SU-DHL-6 (cell line): Measurements from ENCODE around the gene PPP1R3E.

Experiments
- H2AFZ ChIP-seq: fragments of 200-600 bp; sonication (generic); 2 replicates; pipeline ENCODE4 v1.6.1; 2014; ENCODE audit warnings: low read depth, mild to moderate bottlenecking, moderate library complexity, mixed read lengths, antibody characterized with exemption, low read length; ENCODE audit not compliant: severe bottlenecking
- H3F3A ChIP-seq: fragments of 200-600 bp; shearing (Covaris generic); 2 replicates; pipeline ENCODE4 v1.6.0; 2016; ENCODE audit warnings: antibody characterized with exemption, mild to moderate bottlenecking; ENCODE audit not compliant: insufficient read depth
- H3K27ac ChIP-seq: fragments of 200-600 bp; sonication (generic); 2 replicates; pipeline ENCODE4 v1.5.1; 2016; ENCODE audit warnings: low read depth, mild to moderate bottlenecking, low read length, moderate library complexity, mixed read lengths
- H3K27me3 ChIP-seq: fragments of 200-600 bp; sonication (generic), shearing (Covaris generic); 2 replicates; pipeline ENCODE4 v1.6.0; 2014; ENCODE audit warnings: mild to moderate bottlenecking, low read length
- H3K36me3 ChIP-seq: fragments of 200-600 bp; sonication (generic); 2 replicates; pipeline ENCODE4 v1.6.1; 2014; ENCODE audit warnings: mild to moderate bottlenecking, low read length, mixed read lengths
- H3K4me2 ChIP-seq: fragments of 300-600, 200-600 bp; shearing (Covaris generic), sonication (generic); 2 replicates; pipeline ENCODE4 v1.6.0; 2014; ENCODE audit warnings: low read length, low read depth, mild to moderate bottlenecking; ENCODE audit not compliant: poor library complexity, severe bottlenecking
- H3K4me3 ChIP-seq: fragments of 200-600 bp; sonication (generic); 2 replicates; pipeline ENCODE4 v1.5.1; 2014; ENCODE audit warnings: antibody characterized with exemption, low read length, mild to moderate bottlenecking, mixed read lengths; ENCODE audit not compliant: insufficient read depth, poor library complexity, severe bottlenecking
- H3K79me2 ChIP-seq: fragments of 200-600 bp; sonication (generic); 2 replicates; pipeline ENCODE4 v1.6.1; 2014; ENCODE audit warnings: mild to moderate bottlenecking, low read length, moderate library complexity; ENCODE audit not compliant: insufficient read depth
- H3K9ac ChIP-seq: fragments of 200-600 bp; sonication (generic); 2 replicates; pipeline ENCODE4 v1.7.0; 2014; ENCODE audit warnings: mild to moderate bottlenecking, low read length
- H3K9me2 ChIP-seq: fragments of 200-600 bp; sonication (generic); replicated peaks from 2 replicates; pipeline ENCODE4 v1.6.1; 2014; ENCODE audit warnings: low read length; ENCODE audit not compliant: insufficient read depth
- H3K9me3 ChIP-seq: fragments of 200-600 bp; sonication (generic); 2 replicates; pipeline ENCODE4 v1.6.1; 2014; ENCODE audit warnings: low read length, mixed read lengths; ENCODE audit not compliant: insufficient read depth
- H4K20me1 ChIP-seq: fragments of 200-600 bp; sonication (generic); 2 replicates; pipeline ENCODE4 v1.6.1; 2014; ENCODE audit warnings: low read depth, mild to moderate bottlenecking, antibody characterized with exemption, low read length, moderate library complexity, mixed read lengths
- CTCF ChIP-seq: fragments of 200-600 bp; sonication (generic); IDR thresholded peaks from one replicate; pipeline ENCODE4 v1.5.1; 2017; ENCODE audit warnings: antibody characterized with exemption, mild to moderate bottlenecking, low read length, moderate library complexity; ENCODE audit not compliant: insufficient read depth, poor library complexity, severe bottlenecking
- EZH2phosphoT487 ChIP-seq: fragments of 200-600 bp; sonication (generic), shearing (Covaris generic); conservative IDR thresholded peaks from 2 replicates; pipeline ENCODE4 v1.6.1; 2018; ENCODE audit warnings: mild to moderate bottlenecking, antibody characterized with exemption, low read length, moderate library complexity, mixed read lengths

PPP1R3E gene

GRCh38 chr14:23345987-23346692 is 43.5 kb upstream of the PPP1R3E start:
- Histone ChIP-seq H3K9me3 (no peaks in the 10 kb centered on the region), H3K79me2 (no peaks in the 10 kb centered on the region), H2AFZ (no peak overlapping the region), H3K9ac (no peak overlapping the region), H3K27me3 (no peaks in the 10 kb centered on the region), H3K36me3 (no peaks in the 10 kb centered on the region), H3K9me2 (no peaks in the 10 kb centered on the region), H3K27ac (no peak overlapping the region), H3K4me3 (no peak overlapping the region), H3F3A (no peaks in the 10 kb centered on the region), H3K4me2 (no peak overlapping the region), H4K20me1 (no peaks in the 10 kb centered on the region)
- no peak for TF ChIP-seq EZH2phosphoT487
- no peak for TF ChIP-seq CTCF

- no peak overlapping the region for H3K4me3 ChIP-seq
- no peak overlapping the region for H2AFZ ChIP-seq
Measured at GRCh38 chr14:23344481-23344880, 41.8 kb upstream of the PPP1R3E start.

GRCh38 chr14:23339506-23340268 is 37.0 kb upstream of the PPP1R3E start:
- TF ChIP-seq CTCF (no peak), EZH2phosphoT487 (no peak)
- Histone ChIP-seq H3K79me2 (no peaks in the 10 kb centered on the region), H3K36me3 (no peaks in the 10 kb centered on the region), H3K27ac (no peak overlapping the region), H3K9me2 (no peaks in the 10 kb centered on the region), H3K9me3 (peaks cover 23% of the 10 kb centered on the region; the same call in 1 of the 2 replicates), H3K4me2 (no peak overlapping the region), H3F3A (no peaks in the 10 kb centered on the region), H3K27me3 (no peaks in the 10 kb centered on the region), H3K4me3 (no peak overlapping the region), H4K20me1 (no peaks in the 10 kb centered on the region), H3K9ac (no peak overlapping the region), H2AFZ (no peak overlapping the region)

More at GRCh38 chr14:23344481-23344880, 41.8 kb upstream of the PPP1R3E start:
- H3K9me3 ChIP-seq = peaks cover 11% of the 10 kb centered on the region; the same call in 1 of the 2 replicates
- H3K79me2 ChIP-seq = no peaks in the 10 kb centered on the region
- no peak overlapping the region for H3K4me2 ChIP-seq
- H4K20me1 ChIP-seq = no peaks in the 10 kb centered on the region
- no peak overlapping the region for H3K27ac ChIP-seq
- no peak for TF ChIP-seq EZH2phosphoT487
- H3K9me2 ChIP-seq = no peaks in the 10 kb centered on the region
- no peaks in the 10 kb centered on the region for H3F3A ChIP-seq
- H3K36me3 ChIP-seq = no peaks in the 10 kb centered on the region
- no peak overlapping the region for H3K9ac ChIP-seq
- H3K27me3 ChIP-seq = no peaks in the 10 kb centered on the region

- H3K9me2 ChIP-seq = no peaks in the 10 kb centered on the region
- H3K79me2 ChIP-seq = no peaks in the 10 kb centered on the region
- no peaks in the 10 kb centered on the region for H3K27me3 ChIP-seq
- H3K36me3 ChIP-seq = no peaks in the 10 kb centered on the region
- H4K20me1 ChIP-seq = no peaks in the 10 kb centered on the region
- no peak for TF ChIP-seq EZH2phosphoT487
- TF ChIP-seq CTCF = no peak
- H3K9me3 ChIP-seq = peaks cover 21% of the 10 kb centered on the region; the same call in 1 of the 2 replicates
- no peak overlapping the region for H3K4me2 ChIP-seq
- H3K4me3 ChIP-seq = no peak overlapping the region
- H2AFZ ChIP-seq = no peak overlapping the region
- no peak overlapping the region for H3K9ac ChIP-seq
- no peak overlapping the region for H3K27ac ChIP-seq
- no peaks in the 10 kb centered on the region for H3F3A ChIP-seq
Measured at GRCh38 chr14:23335623-23336022, 33.0 kb upstream of the PPP1R3E start.
